ENCODE measurements around the gene KLF4.

- TF ChIP-seq PPARA (CRISPR knock-in tag; IDR thresholded peaks at IDR 0.05; ENCODE audit: borderline replicate concordance) (no peak), ZNF8 (CRISPR knock-in tag; IDR thresholded peaks at IDR 0.05) (no peak), PATZ1 (CRISPR knock-in tag; IDR thresholded peaks at IDR 0.05; ENCODE audit: borderline replicate concordance) (no peak), ZFP3 (CRISPR knock-in tag; IDR thresholded peaks at IDR 0.05) (no peak), ZFP30 (CRISPR knock-in tag; IDR thresholded peaks at IDR 0.05) (no peak), ARNTL (CRISPR knock-in tag; IDR thresholded peaks at IDR 0.05; ENCODE audit: borderline replicate concordance, low read depth) (no peak)
- TF ChIP-seq, protein P1, sequence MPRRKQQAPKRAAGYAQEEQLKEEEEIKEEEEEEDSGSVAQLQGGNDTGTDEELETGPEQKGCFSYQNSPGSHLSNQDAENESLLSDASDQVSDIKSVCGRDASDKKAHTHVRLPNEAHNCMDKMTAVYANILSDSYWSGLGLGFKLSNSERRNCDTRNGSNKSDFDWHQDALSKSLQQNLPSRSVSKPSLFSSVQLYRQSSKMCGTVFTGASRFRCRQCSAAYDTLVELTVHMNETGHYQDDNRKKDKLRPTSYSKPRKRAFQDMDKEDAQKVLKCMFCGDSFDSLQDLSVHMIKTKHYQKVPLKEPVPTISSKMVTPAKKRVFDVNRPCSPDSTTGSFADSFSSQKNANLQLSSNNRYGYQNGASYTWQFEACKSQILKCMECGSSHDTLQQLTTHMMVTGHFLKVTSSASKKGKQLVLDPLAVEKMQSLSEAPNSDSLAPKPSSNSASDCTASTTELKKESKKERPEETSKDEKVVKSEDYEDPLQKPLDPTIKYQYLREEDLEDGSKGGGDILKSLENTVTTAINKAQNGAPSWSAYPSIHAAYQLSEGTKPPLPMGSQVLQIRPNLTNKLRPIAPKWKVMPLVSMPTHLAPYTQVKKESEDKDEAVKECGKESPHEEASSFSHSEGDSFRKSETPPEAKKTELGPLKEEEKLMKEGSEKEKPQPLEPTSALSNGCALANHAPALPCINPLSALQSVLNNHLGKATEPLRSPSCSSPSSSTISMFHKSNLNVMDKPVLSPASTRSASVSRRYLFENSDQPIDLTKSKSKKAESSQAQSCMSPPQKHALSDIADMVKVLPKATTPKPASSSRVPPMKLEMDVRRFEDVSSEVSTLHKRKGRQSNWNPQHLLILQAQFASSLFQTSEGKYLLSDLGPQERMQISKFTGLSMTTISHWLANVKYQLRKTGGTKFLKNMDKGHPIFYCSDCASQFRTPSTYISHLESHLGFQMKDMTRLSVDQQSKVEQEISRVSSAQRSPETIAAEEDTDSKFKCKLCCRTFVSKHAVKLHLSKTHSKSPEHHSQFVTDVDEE (CRISPR knock-in tag; IDR thresholded peaks at IDR 0.05), result no peak
Measured at GRCh38 chr9:107487521-107488374, 1.8 kb downstream of the KLF4 start.

All from SK-N-SH treated with all-trans-retinoic acid at 6 μM for 48 hours (cell line).